Measurements from ENCODE around the gene ARL8B.

The ARL8B gene

GRCh38 chr3:5186089-5186857 is 64.2 kb downstream of the ARL8B start:
- H3K56ac ChIP-seq (ENCODE audit: low read length), result peak overlapping the region; percentile 6
- peak overlapping the region; percentile 75 for H3K4ac ChIP-seq (ENCODE audit: low read depth, low read length)
- no peak overlapping the region for H2BK5ac ChIP-seq (ENCODE audit: low read length)
- H3K23ac ChIP-seq (ENCODE audit: low read length), result no peak overlapping the region
- H4K5ac ChIP-seq (ENCODE audit: low read length), result no peak overlapping the region
- H3K18ac ChIP-seq (ENCODE audit: low read length), result peak overlapping the region; percentile 71
- H3K79me1 ChIP-seq (ENCODE audit: low read length), result peaks cover 10% of the 10 kb centered on the region
- H3K27ac ChIP-seq (ENCODE audit: low read depth, low read length), result no peak overlapping the region
- H2BK120ac ChIP-seq (ENCODE audit: low read depth, low read length), result no peak overlapping the region
- no peak overlapping the region for H4K8ac ChIP-seq (ENCODE audit: low read depth, low read length)
- H3K9ac ChIP-seq (ENCODE audit: low read length), result peak overlapping the region; percentile 32
- peaks cover 16% of the 10 kb centered on the region for H3K79me2 ChIP-seq (ENCODE audit: control insufficient read depth, insufficient read depth, low read length)
- H3K4me3 ChIP-seq (ENCODE audit: low read length), result no peak overlapping the region
- H3K4me1 ChIP-seq (ENCODE audit: control insufficient read depth, low read depth, low read length), result peaks cover 8% of the 10 kb centered on the region
- H2AK5ac ChIP-seq (ENCODE audit: low read length), result no peak overlapping the region
- H3K27me3 ChIP-seq (ENCODE audit: insufficient read depth, low read length, poor library complexity), result no peaks in the 10 kb centered on the region
- no peak for DNase-seq
- H2BK15ac ChIP-seq (replicated peaks; ENCODE audit: low read depth), result no peak overlapping the region
- no CpG with 5 or more reads among the region's 6 CpGs for WGBS (ENCODE audit: extremely low coverage, insufficient coverage, low lambda C conversion rate)
- no peak overlapping the region for H3K4me2 ChIP-seq (ENCODE audit: low read length)
- H3K36me3 ChIP-seq (ENCODE audit: control insufficient read depth, insufficient read depth, low read length), result peaks cover under 1% of the 10 kb centered on the region

DNA sequence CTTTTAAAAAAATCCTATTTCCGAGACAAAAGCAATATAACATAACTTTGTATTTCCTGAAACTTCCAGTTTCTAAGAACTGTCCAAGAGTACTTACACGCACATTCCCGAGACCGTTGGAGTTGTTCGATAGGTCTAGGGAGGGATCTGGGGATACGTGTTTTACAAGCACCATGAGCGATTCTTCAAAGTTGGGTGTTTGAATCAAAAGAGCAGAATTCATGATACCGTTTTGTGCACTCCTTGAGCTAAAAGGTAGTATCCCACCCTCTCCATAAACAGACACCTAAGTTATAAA is 64.7 kb downstream of the ARL8B start:
- Histone ChIP-seq H2BK120ac (ENCODE audit: low read depth, low read length) (no peak overlapping the region), H2BK5ac (ENCODE audit: low read length) (no peak overlapping the region), H3K18ac (ENCODE audit: low read length) (peak overlapping the region; percentile 71), H3K4me2 (ENCODE audit: low read length) (peak overlapping the region; percentile 98), H3K27ac (ENCODE audit: low read depth, low read length) (no peak overlapping the region), H3K4me3 (ENCODE audit: low read length) (peak overlapping the region; percentile 66), H2AK5ac (ENCODE audit: low read length) (no peak overlapping the region), H3K23ac (ENCODE audit: low read length) (no peak overlapping the region), H3K56ac (ENCODE audit: low read length) (peak overlapping the region; percentile 88), H2BK15ac (replicated peaks; ENCODE audit: low read depth) (no peak overlapping the region), H3K79me2 (ENCODE audit: control insufficient read depth, insufficient read depth, low read length) (peaks cover 16% of the 10 kb centered on the region), H3K36me3 (ENCODE audit: control insufficient read depth, insufficient read depth, low read length) (no peaks in the 10 kb centered on the region), H4K8ac (ENCODE audit: low read depth, low read length) (no peak overlapping the region), H3K4ac (ENCODE audit: low read depth, low read length) (peak overlapping the region; percentile 75), H3K27me3 (ENCODE audit: insufficient read depth, low read length, poor library complexity) (no peaks in the 10 kb centered on the region), H4K5ac (ENCODE audit: low read length) (no peak overlapping the region), H3K9ac (ENCODE audit: low read length) (peak overlapping the region; percentile 87), H3K79me1 (ENCODE audit: low read length) (peaks cover 10% of the 10 kb centered on the region), H3K4me1 (ENCODE audit: control insufficient read depth, low read depth, low read length) (peaks cover 8% of the 10 kb centered on the region)
- WGBS (ENCODE audit: extremely low coverage, insufficient coverage, low lambda C conversion rate), result no CpG with 5 or more reads among the region's 8 CpGs
- DNase-seq, result no peak

- H3K79me2 ChIP-seq (ENCODE audit: control insufficient read depth, insufficient read depth, low read length), result peaks cover 19% of the 10 kb centered on the region
- WGBS (ENCODE audit: extremely low coverage, insufficient coverage, low lambda C conversion rate), result no CpG with 5 or more reads among the region's 78 CpGs
- peaks cover 10% of the 10 kb centered on the region for H3K79me1 ChIP-seq (ENCODE audit: low read length)
- H4K8ac ChIP-seq (ENCODE audit: low read depth, low read length), result no peak within 1 kb of the TSS
- peak within 1 kb of the TSS; percentile 89 for H3K18ac ChIP-seq (ENCODE audit: low read length)
- peaks cover 8% of the 10 kb centered on the region for H3K4me1 ChIP-seq (ENCODE audit: control insufficient read depth, low read depth, low read length)
- H3K9ac ChIP-seq (ENCODE audit: low read length), result peak within 1 kb of the TSS; percentile 95
- peak within 1 kb of the TSS; percentile 97 for H3K4ac ChIP-seq (ENCODE audit: low read depth, low read length)
- H3K4me3 ChIP-seq (ENCODE audit: low read length), result peak within 1 kb of the TSS; percentile 93
- no peak within 1 kb of the TSS for H2AK5ac ChIP-seq (ENCODE audit: low read length)
- peak within 1 kb of the TSS; percentile 98 for H3K4me2 ChIP-seq (ENCODE audit: low read length)
- H3K27ac ChIP-seq (ENCODE audit: low read depth, low read length), result peak within 1 kb of the TSS; percentile 69
- H3K36me3 ChIP-seq (ENCODE audit: control insufficient read depth, insufficient read depth, low read length), result no peaks in the 10 kb centered on the region
- no peak within 1 kb of the TSS for H4K5ac ChIP-seq (ENCODE audit: low read length)
- peak; percentile 96 for DNase-seq
- peak within 1 kb of the TSS; percentile 39 for H2BK120ac ChIP-seq (ENCODE audit: low read depth, low read length)
- no peak within 1 kb of the TSS for H2BK15ac ChIP-seq (replicated peaks; ENCODE audit: low read depth)
- H2BK5ac ChIP-seq (ENCODE audit: low read length), result no peak within 1 kb of the TSS
- peak within 1 kb of the TSS; percentile 97 for H3K56ac ChIP-seq (ENCODE audit: low read length)
- H3K23ac ChIP-seq (ENCODE audit: low read length), result peak within 1 kb of the TSS; percentile 74
- H3K27me3 ChIP-seq (ENCODE audit: insufficient read depth, low read length, poor library complexity), result no peaks in the 10 kb centered on the region
Measured at GRCh38 chr3:5187156-5187919, 65.2 kb downstream of the ARL8B start, which contains the start of gene EDEM1. Gene EDEM1 (plus strand): TSS chr3:5187707. CDS start chr3:5187806, 99 bp downstream.

GRCh38 chr3:5187920-5188418 is 65.9 kb downstream of the ARL8B start:
- peak overlapping the region; percentile 74 for H3K23ac ChIP-seq (ENCODE audit: low read length)
- no peaks in the 10 kb centered on the region for H3K36me3 ChIP-seq (ENCODE audit: control insufficient read depth, insufficient read depth, low read length)
- H3K4me2 ChIP-seq (ENCODE audit: low read length), result peak overlapping the region; percentile 90
- H3K9ac ChIP-seq (ENCODE audit: low read length), result peak overlapping the region; percentile 95
- peak overlapping the region; percentile 89 for H3K18ac ChIP-seq (ENCODE audit: low read length)
- peaks cover 22% of the 10 kb centered on the region for H3K79me2 ChIP-seq (ENCODE audit: control insufficient read depth, insufficient read depth, low read length)
- peak; percentile 65 for DNase-seq
- H3K56ac ChIP-seq (ENCODE audit: low read length), result peak overlapping the region; percentile 97
- peak overlapping the region; percentile 69 for H3K27ac ChIP-seq (ENCODE audit: low read depth, low read length)
- WGBS (ENCODE audit: extremely low coverage, insufficient coverage, low lambda C conversion rate), result no CpG with 5 or more reads among the region's 66 CpGs
- peak overlapping the region; percentile 39 for H2BK120ac ChIP-seq (ENCODE audit: low read depth, low read length)
- no peak overlapping the region for H4K8ac ChIP-seq (ENCODE audit: low read depth, low read length)
- peak overlapping the region; percentile 93 for H3K4me3 ChIP-seq (ENCODE audit: low read length)
- no peak overlapping the region for H4K5ac ChIP-seq (ENCODE audit: low read length)
- no peak overlapping the region for H2BK5ac ChIP-seq (ENCODE audit: low read length)
- H3K4ac ChIP-seq (ENCODE audit: low read depth, low read length), result peak overlapping the region; percentile 97
- H2AK5ac ChIP-seq (ENCODE audit: low read length), result no peak overlapping the region
- H3K79me1 ChIP-seq (ENCODE audit: low read length), result peaks cover 14% of the 10 kb centered on the region
- no peak overlapping the region for H2BK15ac ChIP-seq (replicated peaks; ENCODE audit: low read depth)
- peaks cover 8% of the 10 kb centered on the region for H3K4me1 ChIP-seq (ENCODE audit: control insufficient read depth, low read depth, low read length)
- no peaks in the 10 kb centered on the region for H3K27me3 ChIP-seq (ENCODE audit: insufficient read depth, low read length, poor library complexity)

- Histone ChIP-seq H3K9ac (ENCODE audit: low read length) (peak overlapping the region; percentile 95), H2BK15ac (replicated peaks; ENCODE audit: low read depth) (no peak overlapping the region), H2BK120ac (ENCODE audit: low read depth, low read length) (no peak overlapping the region), H4K8ac (ENCODE audit: low read depth, low read length) (no peak overlapping the region), H3K27ac (ENCODE audit: low read depth, low read length) (no peak overlapping the region), H3K4me3 (ENCODE audit: low read length) (peak overlapping the region; percentile 93), H3K27me3 (ENCODE audit: insufficient read depth, low read length, poor library complexity) (no peaks in the 10 kb centered on the region), H4K5ac (ENCODE audit: low read length) (no peak overlapping the region), H3K36me3 (ENCODE audit: control insufficient read depth, insufficient read depth, low read length) (no peaks in the 10 kb centered on the region), H3K4me1 (ENCODE audit: control insufficient read depth, low read depth, low read length) (peaks cover 8% of the 10 kb centered on the region), H3K23ac (ENCODE audit: low read length) (peak overlapping the region; percentile 29), H3K79me2 (ENCODE audit: control insufficient read depth, insufficient read depth, low read length) (peaks cover 25% of the 10 kb centered on the region), H3K79me1 (ENCODE audit: low read length) (peaks cover 17% of the 10 kb centered on the region), H2AK5ac (ENCODE audit: low read length) (peak overlapping the region; percentile 37), H3K56ac (ENCODE audit: low read length) (peak overlapping the region; percentile 97), H3K4me2 (ENCODE audit: low read length) (peak overlapping the region; percentile 90), H3K4ac (ENCODE audit: low read depth, low read length) (peak overlapping the region; percentile 97), H2BK5ac (ENCODE audit: low read length) (no peak overlapping the region), H3K18ac (ENCODE audit: low read length) (peak overlapping the region; percentile 89)
- DNase-seq, result peak; percentile 69
- no CpG with 5 or more reads among the region's 26 CpGs for WGBS (ENCODE audit: extremely low coverage, insufficient coverage, low lambda C conversion rate)
Measured at GRCh38 chr3:5188419-5189221, 66.5 kb downstream of the ARL8B start.

Measured in mesendoderm (in vitro differentiated cells).